Stomach (tissue), 9 donors: ENCODE data around the gene PACSIN3. TPM values are rescaled to one million over a fixed set of nuclear protein-coding genes. Genes with fewer than 3 reads are reported as not detected.

Experiments used
- DNase-seq, 2 donors: peaks; one replicate each; pipeline versions ENCODE4 v3.0.0 to v3.0.0-alpha.2; 2013 to 2019
- H3K27ac ChIP-seq, 5 donors: fragments of 200-600 bp in 4 of 5; sonication (generic) in 4 of 5; one replicate each; pipeline ENCODE4 v1.5.1; 2013 to 2019; ENCODE audit warnings: mild to moderate bottlenecking in 1 of 5, moderate library complexity in 1 of 5
- H3K27me3 ChIP-seq, 3 donors: fragments of 200-600 bp; sonication (generic); one replicate each; pipeline ENCODE4 v1.5.1; 2017 to 2019; ENCODE audit warnings: mixed run types in 1 of 3
- H3K36me3 ChIP-seq, 4 donors: fragments of 200-600 bp; sonication (generic); 1 replicate in 3 of 4; 2 replicates in 1 of 4; pipeline ENCODE4 v1.5.1; 2016 to 2019
- H3K4me1 ChIP-seq, 4 donors: fragments of 200-600 bp; sonication (generic); one replicate each; pipeline ENCODE4 v1.5.1; 2016 to 2019
- H3K4me3 ChIP-seq, 4 donors: fragments of 200-600 bp; sonication (generic) in 3 of 4; one replicate each; pipeline ENCODE4 v1.5.1; 2016 to 2019; ENCODE audit warnings: mild to moderate bottlenecking in 1 of 4
- H3K9me3 ChIP-seq, 4 donors: fragments of 200-600 bp; sonication (generic); one replicate each; pipeline ENCODE4 v1.5.1; 2016 to 2019
- CTCF ChIP-seq, 7 experiments: fragments of 450-650 bp in 4 of 7; fragments of 200-600 bp in 3 of 7; sonication (generic) in 3 of 7; IDR thresholded peaks; one replicate each; pipeline ENCODE4 v1.5.1; 2016 to 2019; ENCODE audit warnings: antibody characterized with exemption in 7 of 7, control low read depth in 2 of 7, mild to moderate bottlenecking in 1 of 7
- EP300 ChIP-seq: sonication (generic); formaldehyde crosslinking; IDR thresholded peaks from one replicate; pipeline ENCODE4 v1.6.1; 2017; ENCODE audit warnings: antibody characterized with exemption
- POLR2A ChIP-seq, 4 donors: fragments of 450-650 bp; IDR thresholded peaks; one replicate each; pipeline ENCODE4 v1.6.1; 2016; ENCODE audit warnings: antibody characterized with exemption in 4 of 4, control low read depth in 2 of 4, mild to moderate bottlenecking in 1 of 4, moderate library complexity in 1 of 4
- POLR2AphosphoS5 ChIP-seq, 3 donors: sonication (generic); formaldehyde crosslinking; IDR thresholded peaks; one replicate each; pipeline ENCODE4 v1.6.1; 2016; ENCODE audit warnings: antibody characterized with exemption in 3 of 3
- WGBS, 5 donors: extraction: QIAGEN DNeasy Blood & Tissue Kit in 3 of 5; methylation state at CpG; one replicate each; pipeline versions ENCODE4 v1.1.5 to v1.1.7; 2013 to 2018; 5-methylcytosine and 5-hydroxymethylcytosine counted together
- intact Hi-C: fragments of 100-400 bp; cut with DNase I; formaldehyde crosslinking; loops from one replicate; pipeline ENCODE4 v1.15.1; 2023; ENCODE audit warnings: low total_unique reads
- polyA plus RNA-seq, 3 donors: library from polyadenylated mRNA; stranded (reverse); fragments of 200-250 nt; gene quantifications; one replicate each; pipeline ENCODE4 v1.2.3, GENCODE V29; 2013
- total RNA-seq, 5 donors: library from RNA; depleted of rRNA; stranded (reverse); fragments of >200 nt; gene quantifications; one replicate each; pipeline versions ENCODE4 v1.1.0 to v1.2.3, GENCODE V29; 2014 to 2016
- donor health status: healthy with polysubstance abuse.
- donor health status: Bipolar disorder and iron deficiency.
- donor health status: healthy.

PACSIN3 gene
- total and polyA plus RNA-seq, 8 donors, result 6.4 to 59.0 (median 26.0) TPM

GRCh38 chr11:47161134-47161854 lies 24.9 kb downstream of the PACSIN3 start:
- H3K9me3 ChIP-seq, result no peaks in the 10 kb centered on the region

GRCh38 chr11:47160753-47161133 lies 25.5 kb downstream of the PACSIN3 start:
- Histone ChIP-seq H3K9me3 (no peaks in the 10 kb centered on the region), H3K36me3 (peaks cover 24 to 47% (median 42%) of the 10 kb centered on the region in 4 donors), H3K27me3 (no peaks in the 10 kb centered on the region), H3K27ac (no peak overlapping the region), H3K4me1 (peaks cover 0 to 44% (median 15%) of the 10 kb centered on the region in 4 donors), H3K4me3 (no peak overlapping the region)
- TF ChIP-seq POLR2AphosphoS5 (IDR thresholded peaks at IDR 0.05), result no peak
- no peak for TF ChIP-seq EP300
- no peak for TF ChIP-seq CTCF (IDR thresholded peaks at IDR 0.05)
- TF ChIP-seq POLR2A (IDR thresholded peaks at IDR 0.05), result no peak
- whole genome bisulfite sequencing, 5 donors, result 83 to 93% (median 89%) methylated on average over 5 of the region's 5 CpGs
- intact Hi-C loops, result no loop called here
- no peak for DNase-seq

More at GRCh38 chr11:47161134-47161854, 24.9 kb downstream of the PACSIN3 start:
- no peaks in the 10 kb centered on the region for H3K27me3 ChIP-seq
- H3K4me3 ChIP-seq, result no peak overlapping the region
- peak in 5 of 7 experiments; percentile 46 to 76 (median 55) for TF ChIP-seq CTCF (IDR thresholded peaks at IDR 0.05)
- TF ChIP-seq POLR2AphosphoS5 (IDR thresholded peaks at IDR 0.05), result peak in 2 of 3 donors; percentile 5 to 27
- TF ChIP-seq EP300, result no peak
- 43 to 52% (median 49%) methylated on average over 13 to 14 of the region's 14 CpGs for WGBS, 5 donors
- peak overlapping the region in 2 of 5 donors; percentile 2 to 43 for H3K27ac ChIP-seq
- intact Hi-C loops, result no loop called here
- peaks cover 29 to 49% (median 47%) of the 10 kb centered on the region in 4 donors for H3K36me3 ChIP-seq
- peaks cover 0 to 42% (median 15%) of the 10 kb centered on the region in 4 donors for H3K4me1 ChIP-seq
- peak; percentile 71 to 88 for DNase-seq

- intact Hi-C loops, result no loop called here
- H3K4me1 ChIP-seq, result peaks cover 3 to 47% (median 21%) of the 10 kb centered on the region in 4 donors
- no peaks in the 10 kb centered on the region for H3K9me3 ChIP-seq
- no peak overlapping the region for H3K4me3 ChIP-seq
- H3K27me3 ChIP-seq, result no peaks in the 10 kb centered on the region
- H3K27ac ChIP-seq, result peak overlapping the region in 3 of 5 donors; percentile 5 to 40 (median 39)
- no peak for DNase-seq
- peaks cover 0 to 24% (median 17%) of the 10 kb centered on the region in 4 donors for H3K36me3 ChIP-seq
- no peak for TF ChIP-seq POLR2A (IDR thresholded peaks at IDR 0.05)
- no peak for TF ChIP-seq POLR2AphosphoS5 (IDR thresholded peaks at IDR 0.05)
- no peak for TF ChIP-seq EP300
- TF ChIP-seq CTCF (IDR thresholded peaks at IDR 0.05), result no peak
- WGBS, 5 donors, result 34 to 50% (median 42%) methylated on average over 5 of the region's 5 CpGs
Measured at GRCh38 chr11:47158242-47158641, 28.0 kb downstream of the PACSIN3 start.

GRCh38 chr11:47157805-47158204 lies 28.4 kb downstream of the PACSIN3 start:
- no peak for TF ChIP-seq CTCF (IDR thresholded peaks at IDR 0.05)
- TF ChIP-seq POLR2AphosphoS5 (IDR thresholded peaks at IDR 0.05), result no peak
- TF ChIP-seq POLR2A (IDR thresholded peaks at IDR 0.05), result no peak
- no peak for TF ChIP-seq EP300
- WGBS, 5 donors, result 44 to 63% (median 57%) methylated on average over 8 of the region's 8 CpGs
- Histone ChIP-seq H3K4me1 (peaks cover 5 to 49% (median 25%) of the 10 kb centered on the region in 4 donors), H3K9me3 (no peaks in the 10 kb centered on the region), H3K4me3 (no peak overlapping the region), H3K36me3 (peaks cover 0 to 20% (median 14%) of the 10 kb centered on the region in 4 donors), H3K27me3 (no peaks in the 10 kb centered on the region), H3K27ac (peak overlapping the region in 2 of 5 donors; percentile 39 to 40)
- DNase-seq, result no peak
- intact Hi-C loops, result no loop called here
